ENCODE results near the gene OSBPL3.

OSBPL3 gene

DNA sequence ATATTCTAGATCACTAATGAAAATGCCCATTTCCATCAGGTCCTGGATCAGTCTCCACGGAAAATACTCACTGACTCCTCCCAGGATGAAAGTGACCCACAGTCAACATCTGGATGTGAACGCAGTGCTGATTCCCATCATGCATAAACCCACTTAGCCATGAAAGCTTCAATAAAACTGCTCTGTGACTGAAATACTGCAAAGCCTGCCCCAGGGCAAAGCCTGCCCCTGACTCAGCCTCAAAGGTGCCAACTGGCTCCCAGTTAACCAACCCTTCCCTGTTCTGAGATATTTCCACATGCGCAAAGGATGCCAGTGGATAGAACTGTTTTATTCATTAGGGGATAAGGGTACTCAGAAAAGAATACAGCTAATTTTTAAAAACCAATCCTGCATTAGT, 24.0 kb downstream of the OSBPL3 start:
- no peak for DNase-seq (ENCODE audit: low read depth in 3 of 3, low spot score in 1 of 3)

DNA sequence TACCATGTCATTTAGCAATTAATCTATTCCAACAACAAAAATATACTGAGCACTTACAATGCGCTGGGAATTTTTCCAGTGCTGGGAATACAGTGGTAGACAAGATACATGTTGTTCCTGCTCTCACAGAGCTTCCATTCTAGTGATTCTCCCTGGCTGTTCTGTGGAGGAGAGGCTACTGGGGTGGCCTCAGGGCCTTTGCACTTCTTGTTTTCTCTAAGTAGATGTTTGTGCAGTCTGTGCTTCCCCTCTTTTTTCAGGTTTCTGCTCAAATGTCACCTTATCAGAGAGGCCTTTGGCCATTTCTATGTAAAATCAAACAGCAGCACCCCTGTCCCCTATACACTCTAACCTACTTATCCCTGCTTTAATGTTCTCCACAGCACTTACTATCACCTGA, 24.7 kb downstream of the OSBPL3 start:
- DNase-seq (ENCODE audit: low read depth in 3 of 3, low spot score in 1 of 3), result no peak

DNA sequence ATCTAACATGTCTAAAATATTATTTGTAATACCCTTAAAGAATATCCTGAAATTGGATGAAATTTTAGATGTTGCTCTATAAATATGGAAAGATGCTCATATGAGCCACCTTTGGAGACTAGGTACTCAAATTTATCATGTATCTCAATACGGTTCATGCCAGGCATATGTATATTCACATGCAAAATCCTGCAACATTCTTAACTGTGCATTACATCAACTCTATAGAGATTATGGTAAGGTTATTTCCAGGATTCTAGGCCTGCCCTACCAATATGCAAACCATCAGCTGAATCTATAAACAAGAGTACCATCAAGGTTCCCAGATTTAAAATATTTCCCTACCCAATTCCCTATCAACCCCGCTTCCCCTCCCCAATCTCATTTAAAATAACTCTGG, 27.5 kb downstream of the OSBPL3 start:
- DNase-seq (ENCODE audit: low read depth in 3 of 3, low spot score in 1 of 3), result no peak

DNA sequence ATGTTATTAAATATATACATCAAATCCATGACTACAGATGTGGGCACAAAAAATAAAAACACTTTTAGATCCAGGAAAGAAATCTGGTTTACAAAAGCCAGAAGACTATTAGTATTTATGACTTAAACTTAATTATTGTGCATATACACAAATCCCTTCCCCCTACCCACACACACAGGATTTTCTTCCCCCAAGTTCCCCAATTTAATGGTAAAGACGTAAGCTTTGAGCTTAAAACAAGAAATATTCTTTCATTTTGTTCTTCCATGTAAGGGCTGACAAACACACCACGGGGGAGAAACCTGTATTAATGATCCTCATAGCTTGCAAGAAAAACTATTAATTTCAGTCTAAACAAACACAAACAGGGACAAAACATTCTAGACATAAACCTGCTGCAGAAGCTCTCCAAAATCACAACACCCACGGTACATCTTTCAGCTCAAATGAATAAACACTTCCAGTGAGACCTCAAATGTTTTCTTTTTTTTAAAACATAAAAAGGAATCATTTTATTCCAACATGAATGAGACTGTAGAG, 28.5 kb downstream of the OSBPL3 start:
- no peak for DNase-seq (ENCODE audit: low read depth in 3 of 3, low spot score in 1 of 3)

DNA sequence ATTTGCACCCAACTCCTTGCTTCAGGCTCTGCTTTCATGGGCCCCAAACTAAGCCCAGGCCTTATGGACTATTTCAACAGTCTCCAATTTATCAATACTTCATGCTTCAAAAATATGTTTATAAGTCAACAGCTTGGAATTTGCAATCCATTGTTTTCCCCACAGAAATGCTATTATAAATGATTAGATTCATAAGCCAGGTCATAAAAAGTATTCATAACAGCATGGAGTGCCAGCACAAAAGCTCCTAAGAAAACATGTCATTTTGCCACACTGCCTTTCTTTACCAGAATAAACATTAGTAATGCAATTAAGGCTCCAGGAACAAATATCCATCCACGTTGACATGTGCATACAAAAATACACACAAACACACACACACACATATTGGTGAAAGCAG, 30.1 kb downstream of the OSBPL3 start:
- no peak for DNase-seq (ENCODE audit: low read depth in 3 of 3, low spot score in 1 of 3)

DNA sequence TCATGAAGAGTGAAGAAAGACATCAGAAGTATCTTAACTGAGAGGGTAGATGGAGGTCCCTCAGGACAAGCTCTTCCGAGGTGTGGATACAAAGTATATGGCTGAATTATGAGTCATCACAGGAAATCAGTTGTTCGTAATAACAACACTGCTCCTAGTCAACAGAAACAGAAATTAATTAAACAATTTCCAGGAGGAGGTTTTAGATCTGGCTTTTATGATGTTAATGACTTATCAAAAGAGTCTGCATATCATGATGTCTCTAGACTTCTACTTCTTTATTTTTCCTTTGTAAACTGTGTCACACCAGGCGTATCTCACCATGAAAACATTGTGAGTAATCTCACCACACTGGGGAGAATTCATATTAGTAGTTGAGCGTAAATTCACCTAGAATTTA, 31.2 kb downstream of the OSBPL3 start:
- no peak for DNase-seq (ENCODE audit: low read depth in 3 of 3, low spot score in 1 of 3)

DNA sequence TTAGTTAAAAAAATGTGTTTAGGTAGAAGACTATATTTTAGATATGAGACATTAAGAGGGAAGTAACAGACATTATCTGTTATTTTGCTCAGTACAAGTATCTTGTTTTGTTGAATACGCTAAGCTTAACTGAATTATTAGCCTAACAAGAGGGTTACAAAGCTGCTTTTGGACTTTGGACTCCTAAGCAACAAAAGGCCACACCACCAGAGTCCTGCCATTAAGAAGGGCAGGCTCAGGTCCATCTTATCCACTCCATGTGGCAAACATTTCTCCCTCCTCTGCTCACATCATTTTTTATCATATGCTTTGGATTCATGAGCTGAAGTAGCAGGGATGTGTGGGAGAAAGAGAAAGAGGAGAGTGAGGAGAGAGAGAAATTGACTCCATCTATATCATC, 33.5 kb downstream of the OSBPL3 start:
- no peak for DNase-seq (ENCODE audit: low read depth in 3 of 3, low spot score in 1 of 3)

DNA sequence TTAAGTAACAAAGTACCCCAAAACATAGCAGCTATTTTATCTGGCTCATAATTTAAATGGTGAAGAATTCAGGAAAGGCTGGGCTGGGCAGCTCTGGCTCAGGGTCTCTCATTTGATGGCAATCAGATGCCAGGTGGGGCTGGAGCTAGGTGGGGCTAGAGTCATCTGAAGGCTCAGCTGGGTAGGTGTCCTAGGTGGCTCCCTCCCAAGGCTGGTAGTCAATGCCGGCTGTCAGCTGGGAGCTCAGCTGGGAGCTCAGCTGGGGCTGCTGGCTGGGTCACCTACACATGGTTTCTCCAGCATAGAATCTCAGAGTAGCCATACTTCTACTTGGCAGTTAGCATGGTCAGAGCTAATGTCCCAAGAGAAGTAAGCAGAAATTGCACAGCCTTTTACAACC, 34.1 kb downstream of the OSBPL3 start:
- no peak for DNase-seq (ENCODE audit: low read depth in 3 of 3, low spot score in 1 of 3)

DNA sequence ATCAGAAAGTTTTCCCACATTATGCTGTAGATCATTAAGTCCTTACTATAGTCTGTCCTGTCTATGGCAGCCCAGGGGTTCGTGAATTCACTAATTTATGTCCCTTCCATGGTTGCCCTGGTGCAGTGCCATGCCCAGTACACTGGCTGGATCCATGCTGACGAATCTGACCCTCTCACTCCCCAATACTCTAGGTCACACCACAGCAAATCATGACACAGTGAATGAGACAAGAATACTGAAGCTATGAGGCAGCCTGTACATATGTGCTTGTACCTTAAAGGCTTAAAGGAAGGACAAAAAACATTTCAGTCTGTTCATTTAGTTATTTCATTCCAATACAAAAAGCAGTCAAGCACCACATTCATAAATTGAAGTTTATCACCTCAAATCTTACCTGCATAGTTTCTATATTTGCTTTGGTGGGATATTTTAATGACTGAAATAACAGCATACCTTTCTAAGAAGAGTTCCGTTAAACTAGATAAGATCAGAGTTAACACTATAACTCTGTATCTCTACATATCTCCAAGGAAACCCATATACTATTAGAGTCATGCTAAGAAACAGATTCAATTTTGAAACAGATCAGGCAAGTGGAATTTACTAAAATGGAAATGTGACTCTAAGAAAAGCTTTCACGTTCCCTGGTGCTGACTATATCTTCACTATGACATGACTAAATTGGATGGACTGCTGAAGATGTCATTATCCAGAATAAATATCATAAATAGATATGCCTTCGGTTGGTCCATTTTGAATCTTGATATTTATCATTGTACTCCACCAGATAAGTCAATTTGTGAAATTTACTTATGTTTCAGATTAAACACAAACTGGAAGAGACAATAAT, 36.7 kb downstream of the OSBPL3 start:
- DNase-seq (ENCODE audit: low read depth in 3 of 3, low spot score in 1 of 3), result no peak

DNA sequence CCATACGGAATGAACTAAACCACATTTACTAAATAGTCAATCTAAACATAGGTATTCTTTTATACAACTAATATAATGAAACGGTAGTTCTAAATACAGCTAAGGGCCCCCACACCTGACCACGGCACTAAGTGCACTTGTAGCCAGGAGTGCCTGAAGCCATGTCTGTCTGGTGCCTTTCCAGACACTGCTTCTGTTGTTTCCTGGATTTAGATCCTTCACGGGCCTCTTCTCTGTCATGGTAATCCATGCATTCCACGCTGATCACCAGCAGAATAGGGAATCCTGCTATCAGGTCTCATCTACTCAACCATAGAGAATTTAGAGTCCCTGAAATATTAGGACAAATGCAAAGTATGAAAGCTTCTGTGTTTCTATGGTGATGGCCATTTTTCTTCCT, 37.8 kb downstream of the OSBPL3 start:
- DNase-seq (ENCODE audit: low read depth in 3 of 3, low spot score in 1 of 3), result no peak

DNA sequence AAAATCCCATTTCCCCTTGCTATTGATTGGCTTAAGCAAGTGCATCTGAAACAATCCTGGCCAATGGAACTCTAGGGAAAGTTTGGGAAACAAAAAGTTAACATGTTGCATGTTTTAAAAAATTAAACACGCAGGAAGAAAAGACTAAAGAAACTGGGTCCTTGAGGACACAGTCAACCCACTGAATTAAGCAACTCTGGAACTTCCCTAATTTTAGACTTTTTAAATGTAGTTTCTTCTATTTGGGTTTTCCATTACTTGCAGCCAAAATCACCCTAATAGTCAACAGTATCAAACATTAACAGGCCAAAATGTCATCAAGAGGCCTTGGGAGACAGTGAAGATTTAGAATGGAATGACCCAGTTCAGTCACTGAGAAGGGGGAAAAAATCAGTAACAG, 40.6 kb downstream of the OSBPL3 start:
- no peak for DNase-seq (ENCODE audit: low read depth in 3 of 3, low spot score in 1 of 3)

DNA sequence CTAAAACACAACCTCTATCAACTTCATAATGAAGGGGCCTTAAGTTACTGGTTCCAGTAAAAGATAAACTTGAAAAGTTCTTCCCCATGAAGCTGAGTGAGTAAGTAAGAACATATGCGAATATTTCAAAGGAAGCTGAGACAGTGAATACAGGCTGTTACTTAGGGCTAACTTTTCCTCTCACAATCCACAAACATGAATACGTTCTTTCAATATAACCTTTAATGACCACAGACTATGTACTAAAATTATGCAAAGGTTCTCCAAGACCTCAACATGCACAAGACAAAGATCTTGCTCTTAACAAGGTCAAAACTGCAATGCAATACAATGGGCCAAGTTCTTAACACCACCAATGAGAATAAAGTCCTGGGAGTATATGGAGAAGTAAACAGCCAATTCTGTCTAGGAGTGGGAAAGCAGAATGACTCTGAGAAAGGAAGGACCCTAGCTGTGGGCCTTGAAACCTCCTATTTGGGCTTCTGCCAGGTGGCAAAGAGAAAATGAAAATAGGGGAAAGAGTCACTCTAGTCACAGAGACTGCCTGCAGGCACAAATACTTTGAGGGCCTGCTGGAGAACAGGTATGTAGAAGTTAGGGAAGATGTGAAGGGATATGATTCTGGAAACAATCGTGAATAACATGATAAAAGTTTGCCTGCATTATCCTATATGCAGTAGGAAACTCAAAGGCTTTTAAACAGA, 43.7 kb downstream of the OSBPL3 start:
- no peak for DNase-seq (ENCODE audit: low read depth in 3 of 3, low spot score in 1 of 3)

DNA sequence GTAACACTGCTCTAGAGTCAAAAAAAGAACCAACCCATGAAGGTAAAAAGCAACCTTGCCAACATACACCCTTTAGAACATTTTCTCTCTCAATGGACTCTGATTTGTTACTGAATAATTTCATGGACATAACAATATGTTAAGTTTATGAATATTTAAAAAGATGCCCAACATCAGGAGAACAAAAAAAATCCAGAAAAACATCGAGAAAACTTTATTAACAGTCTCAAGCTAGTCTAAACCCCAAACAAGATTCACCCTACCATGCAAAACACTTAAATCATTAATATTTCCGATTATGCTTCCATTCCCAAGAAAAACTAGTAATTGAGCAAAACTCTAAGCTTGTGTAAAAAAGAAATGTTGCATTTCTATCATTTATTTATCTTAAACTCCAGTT, 46.7 kb downstream of the OSBPL3 start:
- no peak for DNase-seq (ENCODE audit: low read depth in 3 of 3, low spot score in 1 of 3)

DNA sequence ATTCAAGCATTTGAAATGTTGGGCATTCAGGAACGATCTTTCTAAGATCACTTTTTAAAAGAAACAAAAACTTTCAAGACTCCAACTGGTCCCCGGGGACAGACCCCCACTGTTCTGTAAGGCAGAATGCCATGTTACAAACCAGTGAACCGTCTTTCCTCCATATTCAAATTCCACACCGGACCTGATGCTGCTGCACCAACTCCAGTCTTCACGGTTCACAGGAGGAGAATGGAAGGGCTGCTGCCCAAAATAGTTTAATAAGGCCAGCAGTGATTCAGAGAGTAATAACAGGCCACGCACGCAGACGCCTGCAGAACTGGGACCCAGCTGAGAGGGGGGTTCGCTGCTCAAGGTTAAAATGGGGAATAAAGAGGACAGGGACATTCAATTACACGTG, 47.2 kb downstream of the OSBPL3 start:
- no peak for DNase-seq (ENCODE audit: low read depth in 3 of 3, low spot score in 1 of 3)

DNA sequence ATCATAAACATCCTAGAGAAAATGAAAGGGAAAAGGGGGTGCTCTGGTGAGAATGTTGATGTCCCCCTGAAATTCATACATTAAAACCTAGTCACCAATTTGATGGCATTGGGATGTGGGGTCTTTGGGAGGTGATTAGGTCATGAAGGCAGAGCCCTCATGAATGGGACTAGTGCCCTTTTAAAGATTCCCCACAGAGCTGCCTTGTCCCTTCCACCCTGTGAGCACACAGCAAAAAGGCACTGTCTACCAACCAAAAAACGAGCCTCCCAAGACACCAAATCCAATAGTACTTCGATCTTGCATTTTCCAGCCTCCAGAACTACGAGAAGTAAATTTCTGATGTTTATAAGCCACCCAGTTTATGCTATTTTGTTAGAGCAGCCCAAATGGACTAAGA, 47.6 kb downstream of the OSBPL3 start:
- no peak for DNase-seq (ENCODE audit: low read depth in 3 of 3, low spot score in 1 of 3)

DNA sequence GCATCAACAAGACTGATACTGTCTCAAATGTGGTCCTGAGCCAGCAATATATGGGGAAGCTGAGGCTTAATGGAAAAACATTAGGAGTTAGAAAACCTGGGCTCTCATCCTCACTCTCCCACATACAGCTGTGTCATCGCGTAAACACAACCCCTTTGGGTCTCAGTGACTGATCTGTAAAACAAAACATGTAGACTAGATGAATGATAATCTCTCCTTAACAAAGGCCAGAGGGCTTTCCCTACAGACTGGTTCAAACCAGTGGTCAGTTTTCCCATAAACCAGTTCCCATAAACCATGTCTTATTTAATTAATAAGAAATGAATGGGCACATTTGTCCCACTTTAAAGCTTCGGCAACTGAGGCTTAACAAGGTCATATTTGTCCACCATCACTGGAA, 48.1 kb downstream of the OSBPL3 start:
- DNase-seq (ENCODE audit: low read depth in 3 of 3, low spot score in 1 of 3), result no peak

DNA sequence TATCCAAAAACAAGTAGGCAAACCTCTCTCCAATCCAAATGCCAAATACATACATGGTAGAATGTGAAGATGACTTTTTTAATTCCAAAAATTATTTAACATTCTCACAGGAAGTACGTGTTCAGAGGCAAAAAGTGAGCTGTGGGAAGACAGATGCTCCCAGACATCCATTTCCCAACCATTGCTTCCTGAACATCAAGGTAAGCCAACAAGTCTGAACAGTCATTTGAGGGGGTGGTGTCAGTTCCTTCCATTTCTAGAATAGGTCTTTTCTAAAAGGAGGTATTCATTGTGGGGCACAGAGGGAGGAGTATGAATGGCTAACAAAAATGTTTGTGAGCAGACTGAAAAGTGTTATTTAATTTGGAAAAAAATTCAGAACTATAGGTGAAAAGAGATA, 49.1 kb downstream of the OSBPL3 start:
- DNase-seq (ENCODE audit: low read depth in 3 of 3, low spot score in 1 of 3), result no peak

DNA sequence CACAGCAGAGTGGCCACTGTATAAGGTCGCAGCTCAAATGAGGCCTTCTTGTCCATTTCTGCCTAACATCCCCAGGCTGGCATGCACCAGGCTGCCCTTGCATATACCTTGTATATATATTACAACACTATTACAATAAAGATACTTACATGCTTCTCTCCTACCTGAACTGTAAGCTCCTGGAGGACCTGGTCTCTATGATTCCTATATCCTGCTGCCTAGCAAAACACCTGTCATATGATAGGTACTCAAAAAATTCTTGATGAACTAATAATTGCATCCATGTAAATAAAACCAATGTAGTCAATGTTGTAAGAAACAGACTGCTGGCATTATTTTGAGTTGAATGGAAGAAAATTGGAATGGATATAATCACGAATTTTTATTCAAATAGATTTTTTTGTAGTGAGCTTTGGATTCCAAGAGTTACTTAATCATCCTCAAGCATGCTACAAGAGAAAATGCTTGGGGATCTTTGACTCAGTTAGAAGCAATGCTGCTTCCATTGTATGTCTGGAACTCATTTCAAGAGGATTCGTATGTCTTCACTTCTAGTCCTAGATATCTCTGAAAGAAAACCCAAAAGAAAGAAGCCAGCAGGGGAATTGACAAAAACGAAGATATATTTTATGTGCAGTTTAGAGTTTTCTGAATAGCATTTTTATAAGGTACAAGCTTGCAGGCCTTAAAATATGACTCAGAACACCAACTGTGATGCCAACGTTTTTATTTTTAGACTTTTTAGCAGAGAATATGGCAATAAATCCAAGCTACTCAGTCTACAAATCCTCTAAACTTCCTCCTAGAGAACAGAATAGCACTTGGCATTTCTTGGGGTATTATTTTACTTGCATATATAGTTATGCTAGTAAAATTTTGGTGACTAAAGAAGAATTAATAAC, 53.1 kb downstream of the OSBPL3 start:
- DNase-seq (ENCODE audit: low read depth in 3 of 3, low spot score in 1 of 3), result no peak

DNA sequence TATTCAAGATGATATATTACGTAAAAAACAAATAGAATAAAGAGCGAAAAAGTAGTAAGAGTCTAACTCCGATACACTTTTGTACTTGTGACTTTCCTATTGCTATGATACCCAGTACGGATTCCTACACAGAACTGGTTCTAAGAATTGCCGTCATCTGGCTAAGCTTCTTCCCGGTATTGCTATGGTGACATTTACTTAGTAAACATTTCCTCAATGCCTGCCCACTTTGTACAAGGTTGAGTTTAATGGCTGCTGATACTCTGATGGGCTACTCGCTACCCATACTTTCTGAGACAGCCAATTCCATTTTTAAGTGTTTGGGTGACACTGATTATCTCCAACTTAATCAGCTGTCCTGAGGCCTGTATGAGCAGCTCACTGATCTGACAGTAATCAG, 55.6 kb downstream of the OSBPL3 start:
- DNase-seq (ENCODE audit: low read depth in 3 of 3, low spot score in 1 of 3), result no peak

DNA sequence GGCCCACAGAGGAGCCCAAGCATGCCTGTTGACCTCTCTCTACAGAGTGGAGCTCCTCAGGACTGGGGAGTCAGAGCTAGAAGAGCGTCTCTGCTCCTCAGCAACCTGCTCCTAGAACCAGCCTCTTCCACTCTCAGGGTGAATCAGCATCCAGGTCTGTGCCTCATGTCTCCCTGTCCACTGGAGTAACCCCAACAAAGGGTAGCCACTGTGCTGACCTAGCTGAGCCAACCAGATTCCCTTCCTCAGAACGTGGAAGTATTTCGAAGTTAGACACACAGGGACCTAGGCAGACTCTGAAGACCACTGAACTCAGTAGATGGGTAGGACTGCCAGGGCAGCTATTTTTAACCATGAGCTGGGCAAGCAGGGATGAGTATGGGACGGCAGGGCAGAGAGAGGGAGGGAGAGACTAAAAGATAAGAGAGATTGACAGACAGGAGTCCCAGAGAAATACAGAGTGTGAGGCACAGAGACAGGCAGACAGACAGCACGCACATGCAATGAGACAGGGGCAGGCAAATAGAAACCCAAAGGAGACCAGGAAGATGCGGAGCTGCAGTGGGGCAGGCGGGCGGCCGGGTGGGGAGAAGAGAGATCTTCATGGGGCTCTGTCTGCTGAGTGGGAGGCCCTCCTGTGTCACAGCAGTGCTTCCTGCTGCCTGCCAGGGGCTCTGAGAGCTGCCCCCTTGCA, 56.7 kb downstream of the OSBPL3 start:
- no peak for DNase-seq (ENCODE audit: low read depth in 3 of 3, low spot score in 1 of 3)

All from stimulated activated CD4-positive, alpha-beta T cell treated with anti-CD3 and anti-CD28 coated beads, TNF-alpha, amount 100 ng/mL, for 1 hour (primary cell).